Measurements from ENCODE around the gene EPS15.
"Not testable (repeated sequence)": the region's sequence is repeated elsewhere in the genome, so short reads cannot be mapped to it uniquely, and the experiment has no call there.

EPS15 gene

GRCh38 chr1:51519048-51519864, at the start of gene EPS15:
EPS15 (minus strand) TSS chr1:51519266; CDS start chr1:51519231, 35 bp downstream.
- peak; percentile 78 for DNase-seq (ENCODE audit: low read depth)

- no peak for DNase-seq (ENCODE audit: low read depth)
These were observed 49.3 kb upstream of the EPS15 start for GRCh38 chr1:51568231-51568935.

- DNase-seq (ENCODE audit: low read depth), result no peak
These were observed 48.6 kb upstream of the EPS15 start for GRCh38 chr1:51567653-51568052.

- DNase-seq (ENCODE audit: low read depth), result no peak
These were observed 47.2 kb upstream of the EPS15 start for GRCh38 chr1:51566260-51566659.

- DNase-seq (ENCODE audit: low read depth), result no peak
These were observed 45.9 kb upstream of the EPS15 start for GRCh38 chr1:51565009-51565408.

GRCh38 chr1:51564124-51564523, 45.1 kb upstream of the EPS15 start:
- no peak for DNase-seq (ENCODE audit: low read depth)

GRCh38 chr1:51561702-51562101, 42.6 kb upstream of the EPS15 start:
- no peak for DNase-seq (ENCODE audit: low read depth)

- DNase-seq (ENCODE audit: low read depth), result not testable (repeated sequence)
These were observed 41.8 kb upstream of the EPS15 start for GRCh38 chr1:51560895-51561294.

- no peak for DNase-seq (ENCODE audit: low read depth)
These were observed 41.0 kb upstream of the EPS15 start for GRCh38 chr1:51560034-51560433.

GRCh38 chr1:51559501-51559900, 40.4 kb upstream of the EPS15 start:
- DNase-seq (ENCODE audit: low read depth), result no peak

GRCh38 chr1:51559064-51559500, 40.0 kb upstream of the EPS15 start:
- no peak for DNase-seq (ENCODE audit: low read depth)

- no peak for DNase-seq (ENCODE audit: low read depth)
These were observed 39.4 kb upstream of the EPS15 start for GRCh38 chr1:51558375-51558924.

- DNase-seq (ENCODE audit: low read depth), result no peak
These were observed 38.1 kb upstream of the EPS15 start for GRCh38 chr1:51557168-51557567.

- no peak for DNase-seq (ENCODE audit: low read depth)
These were observed 37.0 kb upstream of the EPS15 start for GRCh38 chr1:51555866-51556619.

GRCh38 chr1:51553911-51554310, 34.8 kb upstream of the EPS15 start:
- DNase-seq (ENCODE audit: low read depth), result no peak

GRCh38 chr1:51552929-51553807, 34.1 kb upstream of the EPS15 start:
- no peak for DNase-seq (ENCODE audit: low read depth)

- DNase-seq (ENCODE audit: low read depth), result no peak
These were observed 32.8 kb upstream of the EPS15 start for GRCh38 chr1:51551848-51552296.

- DNase-seq (ENCODE audit: low read depth), result no peak
These were observed 32.0 kb upstream of the EPS15 start for GRCh38 chr1:51551081-51551480.

GRCh38 chr1:51549901-51550300, 30.8 kb upstream of the EPS15 start:
- DNase-seq (ENCODE audit: low read depth), result no peak

- DNase-seq (ENCODE audit: low read depth), result no peak
These were observed 30.1 kb upstream of the EPS15 start for GRCh38 chr1:51549016-51549619.

GRCh38 chr1:51543858-51544257, 24.8 kb upstream of the EPS15 start:
- no peak for DNase-seq (ENCODE audit: low read depth)
